ENCODE results near the gene FN1.

DNA sequence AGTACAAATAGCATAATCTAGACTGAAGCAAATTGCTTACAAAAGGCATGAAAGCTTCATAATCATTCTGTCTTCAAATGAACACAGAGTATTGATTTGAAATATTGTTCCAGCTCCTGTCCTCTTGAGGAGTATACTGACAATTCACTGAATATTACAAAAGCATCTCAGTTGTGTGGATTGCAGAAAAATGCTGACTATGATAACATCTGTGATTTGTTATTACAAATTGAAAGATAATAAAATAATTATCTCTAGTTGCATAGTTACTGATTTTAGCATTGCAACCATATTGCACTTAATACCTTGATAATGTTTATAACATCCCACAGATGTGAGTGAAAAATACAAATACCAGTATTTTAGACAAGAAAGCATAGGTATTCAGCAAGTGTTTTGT is 49.2 kb upstream of the FN1 start:
- TF ChIP-seq, protein P1, sequence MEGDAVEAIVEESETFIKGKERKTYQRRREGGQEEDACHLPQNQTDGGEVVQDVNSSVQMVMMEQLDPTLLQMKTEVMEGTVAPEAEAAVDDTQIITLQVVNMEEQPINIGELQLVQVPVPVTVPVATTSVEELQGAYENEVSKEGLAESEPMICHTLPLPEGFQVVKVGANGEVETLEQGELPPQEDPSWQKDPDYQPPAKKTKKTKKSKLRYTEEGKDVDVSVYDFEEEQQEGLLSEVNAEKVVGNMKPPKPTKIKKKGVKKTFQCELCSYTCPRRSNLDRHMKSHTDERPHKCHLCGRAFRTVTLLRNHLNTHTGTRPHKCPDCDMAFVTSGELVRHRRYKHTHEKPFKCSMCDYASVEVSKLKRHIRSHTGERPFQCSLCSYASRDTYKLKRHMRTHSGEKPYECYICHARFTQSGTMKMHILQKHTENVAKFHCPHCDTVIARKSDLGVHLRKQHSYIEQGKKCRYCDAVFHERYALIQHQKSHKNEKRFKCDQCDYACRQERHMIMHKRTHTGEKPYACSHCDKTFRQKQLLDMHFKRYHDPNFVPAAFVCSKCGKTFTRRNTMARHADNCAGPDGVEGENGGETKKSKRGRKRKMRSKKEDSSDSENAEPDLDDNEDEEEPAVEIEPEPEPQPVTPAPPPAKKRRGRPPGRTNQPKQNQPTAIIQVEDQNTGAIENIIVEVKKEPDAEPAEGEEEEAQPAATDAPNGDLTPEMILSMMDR (IDR thresholded peaks at IDR 0.05): no peak
- TF ChIP-seq EZH2 (IDR thresholded peaks at IDR 0.05) (no peak), EZH2phosphoT487 (IDR thresholded peaks at IDR 0.05) (no peak)
